Neutrophil (primary cell): Measurements from ENCODE around the gene CLMP.

Experiments used
- H3K27ac ChIP-seq: fragments of 200-600 bp; sonication (generic); 2 replicates; pipeline ENCODE4 v1.5.1; 2016; ENCODE audit warnings: mild to moderate bottlenecking, moderate library complexity
- H3K27me3 ChIP-seq: fragments of 200-600 bp; sonication (generic); 2 replicates; pipeline ENCODE4 v1.6.0; 2016; ENCODE audit warnings: mild to moderate bottlenecking
- H3K36me3 ChIP-seq: fragments of 200-600 bp; sonication (generic); 2 replicates; pipeline ENCODE4 v1.5.1; 2017
- H3K4me1 ChIP-seq, 2 experiments: fragments of 200-600 bp in 1 of 2; sonication (generic) in 1 of 2; 1 replicate in 1 of 2; 2 replicates in 1 of 2; pipeline versions ENCODE4 v1.5.1 to v1.6.1; 2013 to 2016; ENCODE audit warnings: low read depth in 1 of 2, low read length in 1 of 2, mild to moderate bottlenecking in 1 of 2, moderate library complexity in 1 of 2; ENCODE audit not compliant: control insufficient read depth in 1 of 2, insufficient read depth in 1 of 2
- H3K4me3 ChIP-seq, 2 experiments: fragments of 200-600 bp in 1 of 2; sonication (generic) in 1 of 2; 1 replicate in 1 of 2; 2 replicates in 1 of 2; pipeline ENCODE4 v1.5.1; 2013 to 2016; ENCODE audit warnings: low read depth in 1 of 2, low read length in 1 of 2, mild to moderate bottlenecking in 1 of 2, moderate library complexity in 1 of 2
- H3K9me3 ChIP-seq: fragments of 200-600 bp; sonication (generic); 2 replicates; pipeline ENCODE4 v1.5.1; 2016
- TF ChIP-seq, protein P1 (sequence below): fragments of 200-600 bp; sonication (generic); IDR thresholded peaks from 2 replicates; pipeline ENCODE4 v1.5.1; 2016; ENCODE audit warnings: antibody characterized with exemption

CLMP gene

DNA sequence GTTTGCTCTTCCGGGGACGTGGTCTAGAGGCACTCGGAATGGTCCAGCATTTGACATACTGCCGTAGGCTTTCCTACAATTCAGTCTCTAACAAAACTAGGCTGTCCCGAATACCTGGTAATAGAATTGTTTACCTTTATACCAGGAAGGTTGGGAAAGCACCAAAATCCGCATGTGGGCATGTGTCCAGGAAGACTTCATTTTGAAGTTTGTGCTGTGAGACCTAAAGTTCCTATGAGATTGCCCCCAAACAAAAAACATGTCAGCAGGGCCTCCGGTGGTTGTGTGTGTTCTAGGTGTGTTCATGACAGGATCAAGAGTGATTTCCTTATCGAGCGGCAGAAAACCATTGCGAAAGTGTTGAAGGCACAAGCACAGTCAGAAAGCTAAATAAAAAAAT lies 159.2 kb downstream of the CLMP start:
- H3K4me1 ChIP-seq, result peaks cover 4 to 32% of the 10 kb centered on the region in 2 experiments
- H3K36me3 ChIP-seq, result no peaks in the 10 kb centered on the region
- no peaks in the 10 kb centered on the region for H3K27me3 ChIP-seq
- no peaks in the 10 kb centered on the region for H3K9me3 ChIP-seq
- TF ChIP-seq, protein P1, sequence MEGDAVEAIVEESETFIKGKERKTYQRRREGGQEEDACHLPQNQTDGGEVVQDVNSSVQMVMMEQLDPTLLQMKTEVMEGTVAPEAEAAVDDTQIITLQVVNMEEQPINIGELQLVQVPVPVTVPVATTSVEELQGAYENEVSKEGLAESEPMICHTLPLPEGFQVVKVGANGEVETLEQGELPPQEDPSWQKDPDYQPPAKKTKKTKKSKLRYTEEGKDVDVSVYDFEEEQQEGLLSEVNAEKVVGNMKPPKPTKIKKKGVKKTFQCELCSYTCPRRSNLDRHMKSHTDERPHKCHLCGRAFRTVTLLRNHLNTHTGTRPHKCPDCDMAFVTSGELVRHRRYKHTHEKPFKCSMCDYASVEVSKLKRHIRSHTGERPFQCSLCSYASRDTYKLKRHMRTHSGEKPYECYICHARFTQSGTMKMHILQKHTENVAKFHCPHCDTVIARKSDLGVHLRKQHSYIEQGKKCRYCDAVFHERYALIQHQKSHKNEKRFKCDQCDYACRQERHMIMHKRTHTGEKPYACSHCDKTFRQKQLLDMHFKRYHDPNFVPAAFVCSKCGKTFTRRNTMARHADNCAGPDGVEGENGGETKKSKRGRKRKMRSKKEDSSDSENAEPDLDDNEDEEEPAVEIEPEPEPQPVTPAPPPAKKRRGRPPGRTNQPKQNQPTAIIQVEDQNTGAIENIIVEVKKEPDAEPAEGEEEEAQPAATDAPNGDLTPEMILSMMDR, result no peak
- H3K27ac ChIP-seq, result peak overlapping the region; percentile 48
- no peak overlapping the region for H3K4me3 ChIP-seq

DNA sequence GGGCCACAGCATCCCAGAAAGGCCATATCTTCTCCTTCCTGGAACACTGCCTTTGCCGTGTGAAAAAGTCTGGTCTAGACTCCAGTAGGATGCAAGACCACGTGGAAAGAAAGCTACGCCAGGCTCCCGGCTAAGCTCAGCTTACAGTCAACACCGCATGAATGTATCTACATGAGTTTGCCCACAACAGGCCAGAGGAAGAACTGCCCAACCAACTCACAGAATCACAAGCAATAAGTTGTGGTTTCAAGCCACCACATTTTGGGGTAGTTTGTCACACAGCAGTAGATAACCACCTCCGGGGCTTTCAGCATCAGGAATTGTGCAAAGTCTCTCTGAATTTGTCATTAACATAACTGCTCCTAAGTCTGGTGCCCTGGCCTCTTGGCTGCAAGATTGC lies 160.5 kb downstream of the CLMP start:
- no peak overlapping the region for H3K4me3 ChIP-seq
- peaks cover 4 to 32% of the 10 kb centered on the region in 2 experiments for H3K4me1 ChIP-seq
- no peaks in the 10 kb centered on the region for H3K36me3 ChIP-seq
- H3K9me3 ChIP-seq, result no peaks in the 10 kb centered on the region
- H3K27ac ChIP-seq, result peak overlapping the region; percentile 48
- no peaks in the 10 kb centered on the region for H3K27me3 ChIP-seq
- TF ChIP-seq, protein P1, result no peak

DNA sequence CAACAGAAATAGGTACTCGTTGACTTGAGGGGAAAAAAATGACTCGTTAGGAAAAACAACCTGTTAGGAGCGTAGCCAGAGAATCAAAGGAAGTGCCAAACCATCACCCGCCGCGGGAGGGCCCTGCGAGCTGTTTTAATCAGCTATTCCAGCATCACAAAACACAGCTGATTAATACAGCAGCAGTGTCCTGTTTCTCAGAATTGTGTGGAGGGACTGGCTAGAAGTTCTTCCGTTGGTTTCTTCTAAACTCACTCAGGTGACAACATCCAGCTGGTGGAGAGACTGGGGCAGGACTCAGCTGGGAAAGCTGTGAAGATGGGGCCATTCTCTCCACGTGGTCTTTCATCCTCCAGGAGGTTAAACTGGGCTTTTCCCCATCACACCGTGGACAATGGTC lies 161.2 kb downstream of the CLMP start:
- Histone ChIP-seq H3K36me3 (no peaks in the 10 kb centered on the region), H3K4me3 (no peak overlapping the region), H3K9me3 (no peaks in the 10 kb centered on the region), H3K4me1 (peaks cover 4 to 32% of the 10 kb centered on the region in 2 experiments), H3K27ac (no peak overlapping the region), H3K27me3 (no peaks in the 10 kb centered on the region)
- TF ChIP-seq, protein P1, result no peak

GRCh38 chr11:123030517-123030916 lies 164.5 kb downstream of the CLMP start:
- H3K4me3 ChIP-seq, result no peak overlapping the region
- no peaks in the 10 kb centered on the region for H3K27me3 ChIP-seq
- peaks cover 4 to 41% of the 10 kb centered on the region in 2 experiments for H3K4me1 ChIP-seq
- TF ChIP-seq, protein P1, result no peak
- no peaks in the 10 kb centered on the region for H3K9me3 ChIP-seq
- no peaks in the 10 kb centered on the region for H3K36me3 ChIP-seq
- H3K27ac ChIP-seq, result no peak overlapping the region

GRCh38 chr11:123020968-123021367 lies 174.1 kb downstream of the CLMP start:
- no peaks in the 10 kb centered on the region for H3K36me3 ChIP-seq
- H3K9me3 ChIP-seq, result no peaks in the 10 kb centered on the region
- TF ChIP-seq, protein P1, result no peak
- H3K27me3 ChIP-seq, result peaks cover 4% of the 10 kb centered on the region
- H3K4me3 ChIP-seq, result no peak overlapping the region
- peaks cover 0 to 17% of the 10 kb centered on the region in 2 experiments for H3K4me1 ChIP-seq
- no peak overlapping the region for H3K27ac ChIP-seq
